Activated naive CD8-positive, alpha-beta T cell (primary cell): ENCODE data around the gene RBP4.

Experiments used
- H3K27ac Mint-ChIP-seq: one replicate; pipeline ENCODE4 v1.8.0; 2021; ENCODE audit warnings: mixed read lengths
- H3K27me3 Mint-ChIP-seq: one replicate; pipeline ENCODE4 v1.8.0; 2021; ENCODE audit warnings: mixed read lengths
- H3K36me3 Mint-ChIP-seq: one replicate; pipeline ENCODE4 v1.8.0; 2021; ENCODE audit warnings: mixed read lengths
- H3K4me1 Mint-ChIP-seq: one replicate; pipeline ENCODE4 v1.8.0; 2021; ENCODE audit warnings: low read depth, mixed read lengths
- H3K4me3 Mint-ChIP-seq: one replicate; pipeline ENCODE4 v1.8.0; 2021; ENCODE audit warnings: mild to moderate bottlenecking, mixed read lengths
- H3K9me3 Mint-ChIP-seq: one replicate; pipeline ENCODE4 v1.8.0; 2021; ENCODE audit warnings: low read depth, mixed read lengths

The RBP4 gene

DNA sequence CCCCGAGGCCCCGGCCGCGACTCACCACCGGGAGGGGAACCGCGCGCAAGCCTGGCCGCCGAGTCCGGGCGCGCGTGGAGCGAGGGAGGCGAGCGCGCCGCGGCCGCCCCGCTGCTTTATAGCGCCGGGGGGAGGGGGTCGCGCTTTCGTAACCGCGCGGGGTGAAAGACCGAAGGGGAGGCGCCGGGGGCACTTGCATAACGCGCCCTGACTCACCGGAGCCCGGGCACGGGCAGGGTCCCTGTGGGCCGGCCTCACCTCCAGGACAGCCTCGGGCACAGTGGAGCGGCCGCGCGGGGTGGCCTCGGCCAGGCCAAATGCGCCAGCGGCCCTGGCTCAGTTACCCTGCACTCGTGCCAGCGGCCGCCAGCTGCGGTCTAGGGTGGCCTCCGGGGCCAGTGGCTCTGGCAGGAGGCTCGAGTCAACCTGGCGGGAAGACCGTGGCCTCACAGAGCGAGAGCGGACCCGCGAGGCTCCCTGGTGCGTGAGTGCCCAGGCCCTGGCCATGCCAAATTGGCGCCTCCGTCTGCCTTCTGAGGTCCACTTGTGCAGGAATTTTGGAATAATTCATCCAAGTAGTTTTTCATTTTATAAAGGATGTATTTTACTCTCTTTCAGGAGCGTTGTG lies at the start of gene RBP4:
RBP4 (minus strand) TSS at position 90 of the 628 bp plus-strand sequence. CDS start 207 bp downstream, outside the sequence.
- Mint-ChIP-seq H3K36me3 (no peaks in the 10 kb centered on the region), H3K9me3 (no peaks in the 10 kb centered on the region), H3K27ac (no peak within 1 kb of the TSS), H3K27me3 (peaks cover 20% of the 10 kb centered on the region), H3K4me1 (peaks cover 4% of the 10 kb centered on the region), H3K4me3 (no peak within 1 kb of the TSS)

DNA sequence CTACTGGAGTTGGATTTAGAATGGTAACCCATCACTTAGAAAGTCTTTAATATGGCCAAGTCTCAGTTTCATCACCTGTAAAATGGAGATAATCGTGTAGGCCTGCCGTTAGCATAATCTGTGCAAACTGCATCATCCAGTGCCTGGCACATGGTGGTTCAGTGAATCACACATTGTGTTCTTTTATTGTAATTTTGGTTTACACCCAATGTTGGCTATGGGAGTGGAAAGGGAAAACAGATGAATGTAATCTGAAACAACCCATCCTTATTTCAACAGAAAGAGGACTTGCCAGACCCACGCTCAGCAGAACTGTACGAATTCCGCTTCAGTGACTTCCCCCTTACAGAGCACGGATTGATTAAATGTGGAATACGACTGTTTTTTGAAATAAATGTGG lies 38.8 kb upstream of the RBP4 start:
- Mint-ChIP-seq H3K27ac (no peak overlapping the region), H3K27me3 (peaks cover 10% of the 10 kb centered on the region), H3K36me3 (no peaks in the 10 kb centered on the region), H3K9me3 (no peaks in the 10 kb centered on the region), H3K4me1 (no peaks in the 10 kb centered on the region), H3K4me3 (no peak overlapping the region)

DNA sequence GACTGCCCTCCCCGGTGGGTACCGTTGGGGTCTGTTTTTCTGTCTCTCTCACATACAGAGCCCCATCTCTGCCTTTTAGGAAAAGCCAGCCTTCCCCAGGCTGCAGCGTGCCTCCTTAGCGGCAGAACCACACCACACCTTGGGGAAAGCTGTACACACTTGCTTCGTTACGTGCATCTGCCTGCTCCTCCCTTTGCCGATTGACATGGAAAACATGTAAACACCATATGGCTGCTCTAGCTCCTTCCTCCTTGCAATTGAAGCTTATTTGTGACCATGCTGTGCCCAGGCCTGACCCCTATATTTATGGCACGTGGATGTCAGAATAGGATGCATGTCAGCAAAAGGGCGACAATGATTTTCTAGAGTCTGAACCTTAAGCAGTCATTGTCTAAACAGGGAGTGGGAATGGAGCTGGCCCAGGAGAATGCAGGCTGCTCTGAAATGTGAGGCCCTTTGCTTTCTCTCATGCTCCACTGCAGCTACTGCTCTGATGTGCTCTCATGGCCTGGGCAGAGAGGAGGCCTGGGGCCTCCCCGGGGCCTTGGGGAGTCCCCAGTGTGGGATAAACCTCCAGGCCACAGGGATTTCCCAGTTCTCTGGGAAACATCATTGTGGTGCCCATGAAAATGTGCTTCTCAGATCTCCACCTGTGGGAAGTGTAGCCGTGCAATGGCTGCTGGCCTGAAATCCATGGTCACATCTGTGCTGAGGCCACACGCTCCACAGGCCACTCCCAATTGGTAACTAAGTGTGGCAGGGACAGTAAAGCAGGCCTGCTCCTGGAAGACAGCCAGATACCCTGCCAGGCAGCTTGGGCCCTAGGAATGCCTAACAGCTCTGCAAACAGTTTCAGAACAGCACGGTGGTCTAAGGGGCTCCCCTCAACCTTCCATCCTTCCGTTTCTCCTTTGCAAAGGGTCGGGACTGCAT lies 29.9 kb upstream of the RBP4 start:
- H3K4me1 Mint-ChIP-seq, result no peaks in the 10 kb centered on the region
- no peaks in the 10 kb centered on the region for H3K9me3 Mint-ChIP-seq
- H3K36me3 Mint-ChIP-seq, result no peaks in the 10 kb centered on the region
- H3K27ac Mint-ChIP-seq, result no peak overlapping the region
- H3K27me3 Mint-ChIP-seq, result peaks cover 9% of the 10 kb centered on the region
- H3K4me3 Mint-ChIP-seq, result no peak overlapping the region

- Mint-ChIP-seq H3K4me1 (no peaks in the 10 kb centered on the region), H3K9me3 (no peaks in the 10 kb centered on the region), H3K4me3 (no peak overlapping the region), H3K36me3 (no peaks in the 10 kb centered on the region), H3K27me3 (peaks cover 11% of the 10 kb centered on the region), H3K27ac (no peak overlapping the region)
These were observed 28.7 kb upstream of the RBP4 start for GRCh38 chr10:93629647-93630305.

- no peak overlapping the region for H3K4me3 Mint-ChIP-seq
- H3K36me3 Mint-ChIP-seq, result no peaks in the 10 kb centered on the region
- H3K9me3 Mint-ChIP-seq, result no peaks in the 10 kb centered on the region
- no peak overlapping the region for H3K27ac Mint-ChIP-seq
- H3K4me1 Mint-ChIP-seq, result no peaks in the 10 kb centered on the region
- H3K27me3 Mint-ChIP-seq, result peaks cover 6% of the 10 kb centered on the region
These were observed 27.8 kb upstream of the RBP4 start for GRCh38 chr10:93628858-93629257.

GRCh38 chr10:93622942-93623341 lies 21.9 kb upstream of the RBP4 start:
- H3K4me3 Mint-ChIP-seq, result no peak overlapping the region
- H3K36me3 Mint-ChIP-seq, result no peaks in the 10 kb centered on the region
- H3K4me1 Mint-ChIP-seq, result no peaks in the 10 kb centered on the region
- H3K27me3 Mint-ChIP-seq, result peaks cover 6% of the 10 kb centered on the region
- H3K9me3 Mint-ChIP-seq, result no peaks in the 10 kb centered on the region
- H3K27ac Mint-ChIP-seq, result no peak overlapping the region

DNA sequence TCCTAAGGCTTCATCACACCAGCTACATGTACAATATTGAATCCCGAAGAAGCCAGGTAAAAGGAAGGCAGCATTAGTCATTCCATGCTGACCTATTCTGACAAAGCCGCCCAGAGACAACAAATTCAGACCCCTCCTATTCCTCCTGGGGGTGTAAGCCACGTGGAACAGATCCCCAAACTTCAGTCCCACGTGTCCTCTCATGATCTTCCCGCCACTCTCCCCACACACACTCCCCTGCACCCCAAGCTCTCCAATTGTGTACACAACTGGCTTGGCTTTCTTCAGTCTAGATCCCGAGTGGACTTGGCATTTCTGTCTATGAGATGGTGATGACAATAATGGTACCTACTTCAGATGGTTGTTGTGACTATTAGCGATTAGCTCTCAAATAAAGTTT lies 19.9 kb upstream of the RBP4 start:
- Mint-ChIP-seq H3K9me3 (no peaks in the 10 kb centered on the region), H3K36me3 (no peaks in the 10 kb centered on the region), H3K27ac (no peak overlapping the region), H3K4me1 (no peaks in the 10 kb centered on the region), H3K4me3 (no peak overlapping the region), H3K27me3 (peaks cover 4% of the 10 kb centered on the region)

- Mint-ChIP-seq H3K4me3 (no peak overlapping the region), H3K27ac (no peak overlapping the region), H3K27me3 (no peaks in the 10 kb centered on the region), H3K9me3 (no peaks in the 10 kb centered on the region), H3K4me1 (no peaks in the 10 kb centered on the region), H3K36me3 (no peaks in the 10 kb centered on the region)
These were observed 14.7 kb upstream of the RBP4 start for GRCh38 chr10:93615576-93616235.

DNA sequence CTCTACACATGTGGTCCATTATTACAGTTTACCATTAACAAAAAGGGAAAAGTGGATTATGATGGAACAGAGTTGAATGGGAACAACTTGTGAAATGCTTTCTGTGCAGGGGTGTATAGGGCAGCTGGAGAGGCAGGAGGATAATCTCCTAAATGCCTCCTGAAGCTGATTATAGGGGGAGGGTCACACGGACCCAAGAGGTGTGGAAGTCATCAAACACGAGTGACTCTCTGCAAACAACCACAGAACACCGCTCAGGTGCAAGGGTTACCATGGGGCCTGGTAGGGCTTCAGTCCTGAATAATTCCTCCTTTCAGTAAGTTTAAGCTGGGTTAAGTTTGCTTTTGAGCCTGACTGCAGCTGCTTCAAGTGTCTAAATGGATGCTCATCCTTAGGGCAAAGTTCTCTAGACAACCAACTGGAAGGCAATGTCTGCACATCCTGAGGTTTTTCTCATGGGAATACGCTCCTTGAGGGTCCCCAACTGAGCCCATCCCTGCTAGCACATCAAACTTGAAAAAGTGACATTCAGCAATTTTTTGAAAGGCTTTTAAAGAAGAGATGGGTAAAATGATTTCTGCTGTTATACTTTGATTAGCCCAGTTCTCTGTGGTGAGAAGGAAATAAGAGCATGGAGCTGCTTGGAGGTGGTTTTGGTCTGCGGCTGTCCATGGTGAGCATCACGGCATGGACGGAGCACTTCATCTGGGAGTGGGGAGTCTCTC lies 13.2 kb upstream of the RBP4 start:
- H3K27ac Mint-ChIP-seq, result no peak overlapping the region
- H3K4me3 Mint-ChIP-seq, result no peak overlapping the region
- no peaks in the 10 kb centered on the region for H3K36me3 Mint-ChIP-seq
- H3K9me3 Mint-ChIP-seq, result no peaks in the 10 kb centered on the region
- no peaks in the 10 kb centered on the region for H3K27me3 Mint-ChIP-seq
- H3K4me1 Mint-ChIP-seq, result no peaks in the 10 kb centered on the region

- H3K36me3 Mint-ChIP-seq, result no peaks in the 10 kb centered on the region
- no peaks in the 10 kb centered on the region for H3K4me1 Mint-ChIP-seq
- H3K4me3 Mint-ChIP-seq, result no peak overlapping the region
- H3K27me3 Mint-ChIP-seq, result no peaks in the 10 kb centered on the region
- no peaks in the 10 kb centered on the region for H3K9me3 Mint-ChIP-seq
- H3K27ac Mint-ChIP-seq, result no peak overlapping the region
These were observed 12.1 kb upstream of the RBP4 start for GRCh38 chr10:93613126-93613525.

- H3K4me1 Mint-ChIP-seq, result no peaks in the 10 kb centered on the region
- H3K9me3 Mint-ChIP-seq, result peaks cover 6% of the 10 kb centered on the region
- no peak within 1 kb of the TSS for H3K4me3 Mint-ChIP-seq
- no peaks in the 10 kb centered on the region for H3K36me3 Mint-ChIP-seq
- H3K27ac Mint-ChIP-seq, result no peak within 1 kb of the TSS
- H3K27me3 Mint-ChIP-seq, result no peaks in the 10 kb centered on the region
These were observed 11.3 kb upstream of the RBP4 start, which contains the start of gene PDE6C for GRCh38 chr10:93612311-93612710. Gene PDE6C (plus strand): TSS chr10:93612537. CDS start chr10:93612726, 189 bp downstream.

DNA sequence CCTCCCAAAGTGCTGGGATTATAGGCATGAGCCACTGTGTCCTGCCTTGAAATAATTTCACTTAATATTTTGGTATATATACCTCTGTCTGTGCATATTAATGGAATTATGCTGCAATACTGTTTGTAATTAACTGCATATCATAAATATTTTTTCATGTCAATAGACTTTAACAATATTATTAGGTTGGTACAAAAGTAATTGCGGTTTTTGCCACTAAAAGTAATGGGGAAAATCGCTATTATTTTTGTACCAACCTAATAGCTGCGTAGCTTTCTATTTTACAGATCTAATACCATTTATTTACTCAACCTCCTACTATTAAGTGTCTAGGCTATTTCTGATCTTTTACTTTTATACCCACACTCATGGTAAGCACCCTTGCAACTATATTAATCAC lies 7.4 kb upstream of the RBP4 start:
- Mint-ChIP-seq H3K27me3 (peaks cover 8% of the 10 kb centered on the region), H3K27ac (no peak overlapping the region), H3K9me3 (peaks cover 8% of the 10 kb centered on the region), H3K4me1 (no peaks in the 10 kb centered on the region), H3K4me3 (no peak overlapping the region), H3K36me3 (no peaks in the 10 kb centered on the region)

- Mint-ChIP-seq H3K4me1 (peaks cover 4% of the 10 kb centered on the region), H3K4me3 (no peak overlapping the region), H3K27me3 (peaks cover 20% of the 10 kb centered on the region), H3K36me3 (no peaks in the 10 kb centered on the region), H3K9me3 (peaks cover 8% of the 10 kb centered on the region), H3K27ac (no peak overlapping the region)
These were observed 3.1 kb upstream of the RBP4 start for GRCh38 chr10:93604146-93604545.

DNA sequence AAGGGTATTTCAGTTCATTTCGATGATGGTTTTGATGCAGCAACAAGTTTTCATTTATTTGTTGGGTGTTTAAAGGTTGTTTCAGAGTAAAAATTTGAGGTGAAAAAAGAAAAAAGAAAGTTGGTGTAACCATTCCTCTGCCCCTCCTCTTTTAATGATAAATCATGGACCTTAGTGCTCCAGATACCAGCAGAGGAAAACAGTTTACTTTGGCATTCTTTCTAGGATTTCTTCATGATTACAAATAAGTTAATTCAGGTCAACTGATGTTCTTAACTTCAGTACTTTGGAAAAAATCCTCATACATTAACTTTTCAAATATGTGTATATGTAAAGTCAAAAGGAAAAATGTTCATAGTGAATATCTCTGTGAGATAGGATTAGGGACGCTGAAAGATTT lies 2.0 kb upstream of the RBP4 start:
- peaks cover 20% of the 10 kb centered on the region for H3K27me3 Mint-ChIP-seq
- peaks cover 8% of the 10 kb centered on the region for H3K9me3 Mint-ChIP-seq
- no peak overlapping the region for H3K27ac Mint-ChIP-seq
- H3K4me1 Mint-ChIP-seq, result peaks cover 4% of the 10 kb centered on the region
- no peaks in the 10 kb centered on the region for H3K36me3 Mint-ChIP-seq
- H3K4me3 Mint-ChIP-seq, result no peak overlapping the region
